ENCODE results near the gene POLDIP2. TPM values are rescaled to one million over a fixed set of nuclear protein-coding genes. Genes with fewer than 3 reads are reported as not detected.

The POLDIP2 gene
- total and polyA plus RNA-seq, 10 donors, result 27.8 to 62.6 (median 47.6) TPM

DNA sequence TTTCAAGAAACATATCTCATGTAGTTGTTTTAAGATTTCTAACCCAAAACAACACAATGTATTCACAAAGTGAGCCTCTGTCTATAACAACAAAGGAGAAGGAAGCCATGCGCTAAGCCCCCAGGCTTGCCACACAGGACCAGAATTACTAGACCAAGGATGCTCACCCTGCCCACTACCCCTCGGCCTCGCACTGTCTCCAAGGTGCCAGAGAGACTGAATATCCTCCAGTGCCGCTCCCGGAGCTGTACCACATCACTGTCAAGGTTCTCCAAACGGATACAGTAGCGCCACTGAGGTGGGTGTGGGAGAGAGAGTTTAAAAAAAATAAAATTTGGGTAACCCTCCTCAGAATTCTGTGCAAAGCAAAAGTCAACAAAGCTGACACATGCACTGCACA is 7.1 kb downstream of the POLDIP2 start:
- H3K4me1 ChIP-seq, result peaks cover 0 to 49% (median 24%) of the 10 kb centered on the region in 6 donors
- 90 to 97% (median 93%) methylated on average over 7 of the region's 7 CpGs for WGBS, 5 donors
- peaks cover 0 to 100% (median 89%) of the 10 kb centered on the region in 6 donors for H3K36me3 ChIP-seq
- peak overlapping the region in 2 of 8 donors; percentile 53 to 98 for H3K27ac ChIP-seq
- TF ChIP-seq POLR2A (IDR thresholded peaks at IDR 0.05) (no peak), POLR2AphosphoS5 (IDR thresholded peaks at IDR 0.05) (peak in 1 of 3 donors; percentile 22), CTCF (IDR thresholded peaks at IDR 0.05 in 8 of 11, conservative IDR thresholded peaks at IDR 0.05 in 3 of 11) (no peak)
- H3K27me3 ChIP-seq (replicated peaks in 1 of 7), result no peaks in the 10 kb centered on the region
- H3K4me3 ChIP-seq, result no peak overlapping the region
- no peak for DNase-seq
- intact Hi-C loops (cut with DNase I; ENCODE audit: low total_unique reads), result no loop called here
- no peaks in the 10 kb centered on the region for H3K9me3 ChIP-seq

DNA sequence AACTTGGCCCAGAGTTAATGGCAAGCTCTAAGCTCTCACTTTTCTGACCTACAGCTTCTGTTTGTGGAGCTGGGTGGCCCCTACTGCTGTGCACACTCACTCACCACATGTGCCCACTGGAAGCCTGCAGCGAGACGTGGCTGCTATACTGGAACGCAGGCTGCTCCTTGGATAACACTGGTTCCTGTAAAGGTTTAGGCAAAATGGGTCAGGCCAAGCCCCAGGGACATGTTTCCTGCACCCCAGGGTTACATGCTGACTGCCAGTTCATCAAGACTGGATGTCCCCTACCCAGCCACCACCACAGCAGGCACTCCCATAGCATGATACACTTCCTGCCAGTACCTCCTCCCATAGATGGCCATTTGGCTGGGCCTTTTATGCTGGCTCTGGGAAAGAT is 8.3 kb downstream of the POLDIP2 start:
- no peak for TF ChIP-seq POLR2A (IDR thresholded peaks at IDR 0.05)
- peak in 1 of 3 donors; percentile 37 for TF ChIP-seq POLR2AphosphoS5 (IDR thresholded peaks at IDR 0.05)
- no peak for TF ChIP-seq CTCF (IDR thresholded peaks at IDR 0.05 in 8 of 11, conservative IDR thresholded peaks at IDR 0.05 in 3 of 11)
- H3K27ac ChIP-seq, result peak overlapping the region in 5 of 8 donors; percentile 53 to 98 (median 96)
- no peaks in the 10 kb centered on the region for H3K9me3 ChIP-seq
- DNase-seq, result no peak
- no peaks in the 10 kb centered on the region for H3K27me3 ChIP-seq (replicated peaks in 1 of 7)
- no peak overlapping the region for H3K4me3 ChIP-seq
- intact Hi-C loops (cut with DNase I; ENCODE audit: low total_unique reads), result no loop called here
- peaks cover 0 to 53% (median 27%) of the 10 kb centered on the region in 6 donors for H3K4me1 ChIP-seq
- WGBS, 5 donors, result 60 to 97% (median 76%) methylated on average over 1 to 3 of the region's 3 CpGs; no CpG with 5 or more reads in 1 of the 5 donors
- H3K36me3 ChIP-seq, result peaks cover 0 to 100% (median 95%) of the 10 kb centered on the region in 6 donors

GRCh38 chr17:28347261-28347891 is 10.0 kb downstream of the POLDIP2 start:
- Histone ChIP-seq H3K36me3 (peaks cover 2 to 100% (median 95%) of the 10 kb centered on the region in 6 donors), H3K4me3 (no peak overlapping the region), H3K4me1 (peaks cover 0 to 68% (median 40%) of the 10 kb centered on the region in 6 donors), H3K27ac (peak overlapping the region; percentile 19 to 98 (median 82)), H3K27me3 (replicated peaks in 1 of 7) (no peaks in the 10 kb centered on the region), H3K9me3 (no peaks in the 10 kb centered on the region)
- peak; percentile 86 for DNase-seq
- no peak for TF ChIP-seq POLR2A (IDR thresholded peaks at IDR 0.05)
- TF ChIP-seq CTCF (IDR thresholded peaks at IDR 0.05 in 8 of 11, conservative IDR thresholded peaks at IDR 0.05 in 3 of 11), result peak in 2 of 11 experiments; percentile 0 to 12
- peak; percentile 78 to 81 (median 78) for TF ChIP-seq POLR2AphosphoS5 (IDR thresholded peaks at IDR 0.05)
- WGBS, 5 donors, result 69 to 82% (median 80%) methylated on average over 8 of the region's 8 CpGs
- intact Hi-C loops (cut with DNase I; ENCODE audit: low total_unique reads), result no loop called here

DNA sequence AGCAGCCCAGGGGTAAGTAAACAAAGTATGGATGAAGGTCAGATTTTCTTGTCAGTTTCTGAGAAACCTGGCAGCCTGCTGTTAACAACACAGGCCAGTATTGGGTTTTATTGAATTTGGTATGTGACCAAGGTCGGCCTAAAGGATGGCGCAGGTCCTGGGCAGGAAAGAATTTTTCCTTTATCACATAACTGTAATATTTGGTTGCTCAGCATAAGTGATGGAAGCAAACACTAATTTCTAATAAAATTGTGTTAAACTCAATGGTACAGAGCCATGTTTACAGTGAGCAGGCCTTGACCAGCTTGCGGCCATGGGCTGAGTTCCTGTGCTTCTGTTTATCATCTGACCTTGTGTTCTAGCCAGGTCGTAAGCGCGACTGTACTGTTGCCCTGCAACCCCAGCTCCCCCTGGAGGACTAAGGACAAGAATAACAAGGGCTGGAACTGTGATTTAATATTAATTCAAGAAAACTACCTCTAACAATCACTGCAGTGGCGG is 10.5 kb downstream of the POLDIP2 start:
- Histone ChIP-seq H3K27me3 (replicated peaks in 1 of 7) (no peaks in the 10 kb centered on the region), H3K4me3 (no peak overlapping the region), H3K27ac (peak overlapping the region in 7 of 8 donors; percentile 66 to 98 (median 84)), H3K9me3 (no peaks in the 10 kb centered on the region), H3K4me1 (peaks cover 0 to 74% (median 42%) of the 10 kb centered on the region in 6 donors), H3K36me3 (peaks cover 4 to 100% (median 95%) of the 10 kb centered on the region in 6 donors)
- WGBS, 5 donors, result 64 to 75% (median 72%) methylated on average over 7 of the region's 7 CpGs
- TF ChIP-seq CTCF (IDR thresholded peaks at IDR 0.05 in 8 of 11, conservative IDR thresholded peaks at IDR 0.05 in 3 of 11), result peak in 7 of 11 experiments; percentile 12 to 60 (median 37)
- no peak for TF ChIP-seq POLR2A (IDR thresholded peaks at IDR 0.05)
- TF ChIP-seq POLR2AphosphoS5 (IDR thresholded peaks at IDR 0.05), result peak in 1 of 3 donors; percentile 64
- DNase-seq, result no peak
- intact Hi-C loops (cut with DNase I; ENCODE audit: low total_unique reads), result no loop called here

All from spleen (tissue), 11 donors.